T1000 (cell line): ENCODE measurements around the gene PTPRN2.
"Not testable (repeated sequence)": the region's sequence is repeated elsewhere in the genome, so short reads cannot be mapped to it uniquely, and the experiment has no call there.

ENCODE experiments used
- DNase-seq: peaks from one replicate; lab custom pipeline; 2025; ENCODE audit warnings: mixed read lengths; lab: John Stamatoyannopoulos, UW

PTPRN2 gene

DNA sequence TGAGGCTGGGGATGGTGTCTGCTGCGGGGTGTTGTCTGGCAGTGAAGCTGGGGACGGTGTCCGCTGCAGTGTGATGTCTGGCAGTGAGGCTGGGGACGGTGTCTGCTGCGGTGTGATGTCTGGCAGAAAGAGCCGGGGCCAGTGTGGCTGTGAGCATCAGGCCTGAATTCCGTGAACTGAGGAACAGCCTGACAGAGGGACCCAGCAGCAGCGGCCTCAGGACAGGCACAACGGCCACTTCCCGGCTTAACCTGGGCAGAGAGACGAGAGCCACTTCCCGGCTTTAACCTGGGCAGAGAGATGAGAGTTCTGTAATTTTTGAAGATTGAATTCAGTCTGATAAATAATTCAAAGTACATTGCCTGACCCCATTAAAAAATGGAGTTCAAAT, 321.2 kb downstream of the PTPRN2 start:
- no peak for DNase-seq

DNA sequence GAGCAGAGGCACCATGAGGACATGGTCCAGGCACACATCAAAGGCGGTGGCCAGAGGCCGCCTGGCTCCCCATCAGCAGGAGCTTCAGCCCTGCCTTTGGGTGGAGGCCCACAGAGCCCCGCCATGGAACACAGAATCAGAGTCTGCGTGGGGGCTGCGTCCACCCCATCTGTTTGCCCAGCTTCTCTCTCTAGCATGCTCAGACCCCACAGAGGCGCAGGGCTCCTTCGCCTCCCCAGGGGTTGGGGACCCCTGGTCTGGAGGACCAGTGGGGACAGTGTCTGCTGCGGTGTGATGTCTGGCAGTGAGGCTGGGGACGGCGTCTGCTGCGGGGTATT, 321.9 kb downstream of the PTPRN2 start:
- no peak for DNase-seq

DNA sequence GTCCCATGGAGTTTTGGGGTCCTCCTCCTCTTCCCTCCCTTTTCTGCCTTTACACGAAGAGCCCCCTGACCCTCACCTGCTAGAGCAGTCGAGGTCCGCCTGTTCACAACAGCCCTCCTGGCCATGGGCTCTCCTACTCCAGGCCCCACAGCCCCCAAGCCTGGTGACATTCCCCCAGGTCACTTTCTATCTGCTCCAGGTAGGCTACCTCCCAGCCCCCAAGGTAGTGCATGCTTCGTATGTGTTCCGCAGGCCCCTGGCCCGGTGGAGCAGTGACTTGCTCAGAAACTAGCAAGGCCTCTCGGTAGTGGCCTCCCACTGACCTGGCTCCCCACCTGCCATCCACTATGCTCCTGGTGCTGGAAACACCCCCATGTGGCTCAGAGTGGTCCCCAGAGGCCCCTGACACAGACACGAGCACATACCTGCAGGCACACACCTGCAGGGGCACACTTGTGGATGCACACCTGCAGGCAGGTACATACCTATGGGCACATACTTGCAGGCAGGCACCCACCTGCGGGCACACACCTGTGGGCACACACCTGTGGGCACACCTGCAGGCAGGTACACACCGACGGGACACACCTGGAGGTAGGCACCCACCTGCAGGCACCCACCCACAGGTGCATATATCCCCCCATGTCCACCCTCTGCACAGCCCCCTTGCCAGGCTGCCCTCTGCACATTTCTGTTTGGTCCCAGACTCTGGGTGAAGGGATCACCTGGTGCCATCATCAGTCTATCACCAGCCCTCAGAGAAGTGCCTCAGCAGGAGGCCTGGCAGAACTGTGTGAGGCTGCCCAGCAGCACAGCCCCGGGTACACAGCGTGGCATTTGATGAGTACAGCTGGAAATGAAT, 322.5 kb downstream of the PTPRN2 start:
- DNase-seq = no peak

DNA sequence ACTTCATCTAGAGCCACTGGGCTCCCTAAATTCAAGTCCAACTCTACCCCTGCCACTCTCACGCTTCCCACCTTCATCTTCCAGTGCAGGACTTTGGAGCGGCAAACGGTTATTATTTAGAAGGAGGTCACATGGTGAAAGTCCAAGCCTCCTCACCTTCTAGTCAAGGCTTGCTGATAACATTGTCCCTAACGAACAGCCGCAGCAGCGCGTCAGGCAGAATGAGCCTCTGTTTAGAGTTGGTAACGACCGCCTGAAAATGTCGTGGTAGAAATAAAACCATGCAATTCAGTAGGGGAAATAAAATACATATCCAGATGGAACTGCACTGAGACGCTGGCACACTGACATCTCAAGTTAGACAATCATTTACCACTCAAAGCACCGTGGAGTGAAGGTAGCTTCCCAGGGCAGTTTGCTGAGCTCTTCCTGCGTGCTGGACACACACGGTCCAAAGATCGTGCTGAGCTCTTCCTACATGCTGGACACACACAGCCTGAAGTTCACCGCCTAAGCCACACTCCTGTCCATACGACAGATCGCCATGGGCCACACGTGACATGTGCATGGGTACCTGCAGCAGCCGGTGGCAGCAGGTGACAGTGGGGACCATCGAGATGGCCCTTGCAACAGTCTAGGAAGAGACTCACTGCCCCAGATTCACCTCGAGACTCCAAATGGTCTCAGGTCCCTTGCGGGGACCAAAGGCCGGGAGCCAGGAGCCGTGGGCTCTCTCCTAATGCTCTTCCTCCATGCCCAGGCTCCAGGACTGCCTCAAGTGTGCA, 323.5 kb downstream of the PTPRN2 start:
- no peak for DNase-seq

DNA sequence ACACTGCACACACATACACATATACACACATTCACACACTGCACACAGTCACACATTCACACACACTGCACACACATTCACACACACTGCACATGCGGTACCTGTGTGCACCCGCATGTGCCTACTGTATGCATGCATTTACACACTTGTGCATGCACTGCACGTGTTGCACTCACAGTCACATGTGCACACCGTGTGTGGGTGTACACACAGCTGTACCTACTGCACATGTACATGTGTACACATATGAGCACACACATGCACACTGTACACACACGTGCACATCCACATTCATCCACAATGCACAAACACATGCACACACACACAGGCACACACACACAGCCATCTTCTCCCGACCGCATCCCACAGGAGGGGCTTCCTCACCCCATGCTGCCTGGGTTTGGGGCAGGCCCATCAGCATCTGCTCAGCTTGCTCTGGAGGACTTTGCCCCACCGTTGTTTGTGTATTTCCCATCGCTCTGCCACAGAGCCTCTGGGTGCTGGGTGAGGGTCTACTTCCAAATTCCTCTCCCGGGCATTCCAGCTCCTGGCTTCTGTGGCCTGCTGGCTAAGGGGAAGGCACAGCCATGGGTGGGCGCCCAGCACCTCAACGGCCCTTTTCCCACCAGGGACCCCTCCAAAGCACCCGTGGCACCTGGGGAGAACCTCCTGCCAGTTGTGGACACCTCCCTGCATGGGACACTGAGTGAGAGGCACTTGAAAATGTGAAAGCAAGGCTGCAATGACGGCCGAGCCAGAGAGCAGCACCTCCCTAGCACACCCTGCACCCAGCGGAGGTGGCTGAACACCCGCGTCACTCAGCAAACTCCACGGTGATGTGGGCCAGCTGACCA, 324.3 kb downstream of the PTPRN2 start:
- DNase-seq = no peak

DNA sequence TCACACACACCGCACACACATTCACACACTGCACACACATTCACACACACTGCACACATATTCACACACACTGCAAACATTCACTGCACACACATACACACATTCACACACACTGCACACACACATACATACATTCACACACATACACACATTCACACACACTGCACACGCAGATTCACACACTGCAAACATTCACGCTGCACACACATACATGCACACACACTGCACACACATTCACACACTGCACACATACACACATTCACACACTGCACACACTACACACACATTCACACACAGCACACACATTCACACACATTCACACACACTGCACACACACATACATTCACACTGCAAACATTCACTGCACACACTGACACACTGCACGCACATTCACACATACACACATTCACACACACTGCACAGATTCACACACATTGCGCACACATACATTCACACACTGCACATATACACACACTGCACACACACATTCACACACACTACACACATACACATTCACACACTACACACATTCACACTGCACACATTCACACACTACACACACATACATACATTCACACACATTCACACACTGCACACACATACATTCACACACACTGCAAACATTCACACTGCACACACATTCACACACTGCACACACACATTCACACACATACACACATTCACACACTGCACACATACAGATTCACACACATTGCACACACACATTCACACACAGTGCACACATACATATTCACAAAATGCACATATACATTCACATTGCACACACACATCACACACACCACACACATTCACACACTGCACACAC, 325.1 kb downstream of the PTPRN2 start:
- DNase-seq = no peak

DNA sequence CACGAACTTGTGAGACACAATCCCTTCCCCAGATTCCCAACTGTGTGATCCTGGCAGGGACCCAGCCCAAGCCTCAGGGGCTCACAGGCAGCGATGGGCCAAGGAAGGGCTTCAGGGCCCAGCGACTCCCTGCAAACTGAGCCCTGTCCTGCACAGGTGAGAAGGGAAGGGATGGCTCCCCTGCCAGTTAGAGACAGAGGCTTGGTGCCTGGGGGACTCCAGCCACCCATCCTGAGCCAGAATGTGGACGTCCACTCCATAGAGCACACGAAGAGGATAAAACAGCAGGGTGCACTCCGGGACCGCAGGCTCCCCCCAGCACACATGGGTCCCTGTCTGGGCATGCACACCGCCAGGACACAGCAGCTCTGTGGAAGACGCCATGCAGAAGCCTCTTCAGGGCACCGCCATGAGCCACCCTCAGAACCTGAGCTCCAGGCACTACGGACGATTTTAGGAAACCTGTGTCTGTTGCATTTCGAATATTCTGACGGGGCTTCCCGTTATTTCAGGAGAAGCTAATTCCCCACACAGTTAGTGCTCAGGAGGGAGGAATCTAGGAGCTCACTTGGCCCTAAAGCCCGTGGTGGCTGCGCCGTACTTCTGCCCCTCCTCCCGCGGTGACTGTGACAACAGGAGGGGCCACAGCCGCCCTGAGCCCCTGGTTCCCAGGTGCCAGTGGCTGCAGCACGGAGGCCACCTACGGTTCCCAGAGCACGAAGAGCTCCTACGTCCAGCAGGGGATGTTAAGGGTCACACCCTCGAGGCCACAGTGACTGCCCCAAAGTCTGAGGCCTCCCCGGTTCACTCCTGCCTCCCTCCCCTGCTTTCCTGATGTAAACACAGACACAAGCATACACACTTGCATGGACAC, 326.0 kb downstream of the PTPRN2 start:
- no peak for DNase-seq

DNA sequence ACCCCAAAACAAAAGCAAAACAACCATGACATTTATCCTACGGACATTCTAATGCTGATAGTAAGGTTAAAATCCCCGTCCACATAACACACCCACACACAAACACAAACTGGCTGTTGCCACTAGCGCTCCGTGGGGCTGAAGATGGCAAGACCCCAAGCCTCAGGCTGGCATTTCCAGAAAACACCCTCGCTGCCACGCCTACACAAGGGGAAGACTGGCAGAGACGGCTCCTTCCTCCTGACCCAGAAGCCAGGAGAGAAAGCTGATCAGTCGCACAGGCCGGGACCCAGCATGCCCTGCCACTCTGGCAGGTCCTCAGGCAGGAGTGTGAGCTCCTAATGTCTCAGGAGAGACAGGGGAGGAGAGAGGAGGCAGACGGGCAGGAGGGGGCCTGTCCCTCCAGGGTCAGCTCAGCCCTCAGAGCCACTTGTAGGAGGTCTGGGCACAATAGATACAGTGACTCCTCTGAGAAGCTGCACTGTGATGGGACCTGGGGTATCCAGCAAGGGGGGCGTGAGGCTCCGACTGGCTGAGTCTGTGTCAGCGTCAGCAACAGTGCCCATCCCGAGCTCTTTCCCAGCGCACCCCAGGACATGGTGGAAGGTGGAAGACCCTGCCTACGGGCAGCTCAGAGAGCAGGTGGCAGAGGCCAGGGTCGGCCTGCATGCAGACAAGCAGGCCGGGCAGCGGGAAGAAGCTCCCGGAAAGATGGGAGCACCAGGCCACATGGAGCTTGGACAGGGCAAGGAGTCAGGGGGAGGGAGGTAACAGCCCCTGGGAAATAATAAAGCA, 326.9 kb downstream of the PTPRN2 start:
- no peak for DNase-seq

DNA sequence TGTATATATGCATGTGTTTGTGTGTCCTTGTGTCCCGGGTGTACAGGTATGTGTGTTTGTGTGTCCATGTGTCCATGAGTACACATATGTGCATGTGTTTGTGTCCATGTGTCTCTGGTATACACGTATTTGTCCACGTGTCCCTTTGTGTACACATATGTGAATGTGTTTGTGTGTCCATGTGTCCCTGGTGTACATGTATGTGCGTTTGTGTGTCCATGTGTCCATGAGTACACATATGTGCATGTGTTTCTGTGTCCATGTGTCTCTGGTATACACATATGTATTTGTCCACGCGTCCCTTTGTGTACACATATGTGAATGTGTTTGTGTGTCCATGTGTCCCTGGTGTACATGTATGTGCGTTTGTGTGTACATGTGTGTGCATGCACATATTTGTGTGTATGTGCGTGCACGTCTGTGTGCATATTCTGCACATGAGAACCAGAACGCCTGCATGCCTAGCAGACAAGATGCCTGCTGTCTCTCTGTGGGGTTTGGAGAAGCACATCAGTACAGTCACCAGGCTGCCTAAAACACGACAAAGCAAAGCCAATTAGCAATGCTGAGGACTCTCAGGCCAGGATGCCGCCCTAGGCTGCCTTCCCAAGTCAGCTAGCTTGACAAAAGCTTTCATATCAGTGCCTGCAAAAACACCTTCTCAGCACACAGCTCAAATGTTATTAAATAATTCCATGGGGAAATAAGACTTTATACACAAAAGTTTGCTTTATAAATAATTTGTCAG, 327.8 kb downstream of the PTPRN2 start:
- DNase-seq = no peak

DNA sequence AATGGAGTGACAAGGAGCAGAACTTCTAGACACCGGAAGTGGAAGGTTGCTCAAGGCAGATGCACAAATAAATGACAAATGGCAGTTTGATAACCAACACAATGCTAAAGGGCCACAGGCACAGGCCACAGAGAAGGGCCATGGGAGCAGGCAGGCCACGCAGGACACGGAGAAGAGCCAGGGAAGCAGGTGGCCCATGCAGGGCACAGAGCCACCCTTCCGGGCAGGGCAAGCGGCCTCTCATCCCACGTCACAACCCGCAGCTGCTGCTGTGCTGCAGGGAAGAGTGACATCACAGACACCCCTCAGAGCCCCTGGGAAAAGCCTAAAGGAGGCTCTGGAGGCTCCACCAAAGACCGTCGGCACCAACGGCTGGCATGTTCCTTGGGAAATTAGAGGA, 328.5 kb downstream of the PTPRN2 start:
- DNase-seq = no peak

DNA sequence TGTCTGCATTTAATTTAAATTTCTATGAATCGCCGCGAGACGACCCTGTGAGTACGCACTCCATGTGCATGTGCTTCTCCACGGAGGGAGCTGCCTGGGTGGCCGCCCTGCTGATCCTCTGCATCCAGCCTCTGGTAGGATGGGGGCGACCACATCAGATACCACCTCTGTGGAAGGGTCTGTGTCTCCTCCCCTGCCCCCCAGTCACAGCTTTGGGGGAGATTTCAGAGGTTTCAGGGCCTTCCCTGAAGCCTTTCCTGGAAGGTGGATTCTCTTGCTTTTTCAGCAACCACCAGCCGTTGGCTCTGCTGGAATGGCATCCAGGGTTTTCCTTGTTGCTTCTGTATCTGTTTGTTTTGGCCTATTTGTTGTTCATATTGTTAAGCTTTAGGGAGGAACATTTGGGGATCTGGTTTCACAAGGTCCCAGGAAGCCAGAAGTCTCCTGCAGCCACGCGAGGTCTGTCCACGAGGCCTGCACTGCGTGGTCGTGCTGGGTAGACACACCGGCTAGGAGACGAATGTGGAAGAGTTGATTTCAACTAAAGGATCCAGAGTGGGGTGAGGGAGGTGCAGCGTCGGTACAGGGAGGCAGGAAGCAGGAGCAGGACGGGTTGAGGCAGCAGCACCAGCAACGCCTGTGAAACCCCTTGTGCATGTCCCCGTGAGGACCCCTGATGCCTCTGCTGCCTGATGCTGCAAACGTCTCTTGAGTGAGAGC, 329.1 kb downstream of the PTPRN2 start:
- no peak for DNase-seq

DNA sequence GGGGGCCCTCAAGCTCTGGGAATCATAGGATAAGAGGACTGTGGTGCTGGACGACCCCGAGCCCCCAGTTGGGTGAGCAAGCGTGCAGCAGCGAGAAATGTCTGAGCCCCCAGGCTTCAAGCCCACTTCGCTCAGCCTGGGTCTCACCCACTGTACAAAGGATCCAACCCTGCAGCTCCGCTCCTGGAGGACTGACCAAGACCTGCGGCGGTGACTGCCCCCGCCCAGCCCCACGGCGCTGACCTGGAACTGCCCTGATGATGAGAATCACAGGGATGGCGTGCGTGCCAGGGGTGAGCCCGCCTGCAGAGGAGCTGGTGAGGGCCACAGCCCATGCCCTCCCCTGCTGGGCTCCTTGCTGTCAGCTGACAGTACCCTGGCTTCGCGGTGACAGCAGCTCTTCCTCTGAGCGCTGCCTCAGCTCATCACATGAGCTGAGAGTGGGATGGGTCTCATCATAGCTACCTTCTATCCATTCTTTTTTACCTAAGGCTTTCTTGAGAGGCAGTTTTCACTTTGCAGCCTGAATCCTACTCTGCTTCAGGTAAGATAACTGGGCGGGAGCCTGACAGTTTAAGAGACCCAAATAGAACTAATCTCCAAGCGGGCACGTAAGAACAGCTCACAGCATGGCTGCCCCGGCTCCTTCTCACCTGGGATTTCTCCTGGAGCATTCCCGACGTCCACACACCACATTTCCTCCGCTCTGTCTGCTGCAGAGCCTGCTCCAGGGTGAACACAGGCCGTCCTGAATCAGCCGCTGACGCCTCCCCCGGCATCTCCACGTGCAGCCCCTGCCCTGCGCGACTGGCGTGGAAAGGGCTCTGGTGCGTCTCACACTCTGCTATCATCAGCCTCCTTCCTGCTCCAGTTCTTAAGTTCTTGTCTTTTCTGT, 329.9 kb downstream of the PTPRN2 start:
- DNase-seq = no peak

DNA sequence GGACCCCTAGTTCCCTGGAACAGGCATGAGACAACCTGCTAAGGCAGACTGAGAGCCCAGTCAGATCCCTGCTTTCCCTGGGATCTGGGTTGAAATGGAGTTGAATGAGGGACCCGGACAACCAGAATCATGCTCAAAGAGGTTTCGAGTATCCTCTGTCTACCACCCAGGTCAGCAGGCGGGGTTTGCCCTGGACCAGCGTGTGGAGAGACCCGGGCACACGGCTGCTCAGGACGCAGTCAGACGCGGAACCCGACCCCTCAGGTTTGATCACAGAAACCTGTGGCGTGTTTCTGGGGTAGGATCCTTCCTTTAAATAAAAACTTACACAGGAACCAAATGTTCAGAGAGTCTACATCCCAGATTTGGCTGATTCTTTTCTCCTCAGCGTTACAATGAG, 330.6 kb downstream of the PTPRN2 start:
- DNase-seq = no peak

DNA sequence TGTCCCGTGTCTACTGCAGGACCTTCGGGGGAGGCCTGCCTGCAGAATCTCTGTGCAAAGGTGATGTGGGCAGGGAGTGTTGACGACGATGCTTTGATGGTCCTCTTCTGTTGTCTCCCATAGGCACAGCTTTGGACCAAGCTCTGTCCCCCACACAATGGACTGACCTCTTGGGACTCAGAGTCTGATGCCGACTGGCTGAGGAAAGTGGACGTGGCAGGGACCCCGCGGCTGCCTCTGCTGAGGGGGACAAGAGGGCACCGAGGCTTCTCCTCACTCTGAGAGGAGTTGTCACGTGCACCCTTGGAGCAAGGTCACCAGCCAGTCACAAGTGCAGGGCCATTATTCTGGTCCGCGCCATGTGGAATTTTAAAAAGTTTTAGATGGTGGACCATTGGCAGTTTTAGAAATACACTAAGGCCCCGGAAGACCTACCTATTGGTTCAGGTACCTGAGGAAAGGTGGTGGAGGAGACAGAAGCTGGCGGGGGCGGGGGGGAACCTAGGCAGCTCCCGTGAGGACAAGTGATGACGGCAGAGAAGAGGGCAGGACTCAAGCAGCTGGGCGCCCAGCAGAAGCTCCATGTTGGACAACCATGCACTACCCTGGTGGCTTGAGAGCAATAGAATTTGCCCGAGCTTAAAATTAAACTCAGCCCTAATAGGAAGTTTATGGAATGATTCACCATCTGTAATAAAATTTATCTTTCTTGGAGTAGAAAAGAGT, 331.4 kb downstream of the PTPRN2 start:
- no peak for DNase-seq

DNA sequence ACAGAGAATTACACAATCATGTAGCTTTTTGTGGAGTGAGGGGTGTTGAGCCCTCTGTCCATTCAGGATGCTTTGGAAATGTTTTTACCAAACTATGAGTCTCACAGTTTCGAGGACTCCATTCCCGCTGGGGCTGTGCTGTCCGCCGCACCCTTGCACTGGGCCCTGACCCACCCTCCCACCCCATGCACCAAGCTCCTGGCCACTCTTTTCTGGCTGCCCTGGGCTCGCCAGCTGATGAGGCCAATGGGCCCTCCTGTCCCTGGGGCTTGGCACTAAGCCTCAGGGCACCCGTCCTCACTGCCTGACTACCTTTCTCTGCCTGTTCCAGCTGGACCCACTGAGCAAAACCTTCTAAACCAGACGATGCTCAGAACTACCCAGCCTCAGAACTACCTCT, 332.1 kb downstream of the PTPRN2 start:
- DNase-seq = no peak

DNA sequence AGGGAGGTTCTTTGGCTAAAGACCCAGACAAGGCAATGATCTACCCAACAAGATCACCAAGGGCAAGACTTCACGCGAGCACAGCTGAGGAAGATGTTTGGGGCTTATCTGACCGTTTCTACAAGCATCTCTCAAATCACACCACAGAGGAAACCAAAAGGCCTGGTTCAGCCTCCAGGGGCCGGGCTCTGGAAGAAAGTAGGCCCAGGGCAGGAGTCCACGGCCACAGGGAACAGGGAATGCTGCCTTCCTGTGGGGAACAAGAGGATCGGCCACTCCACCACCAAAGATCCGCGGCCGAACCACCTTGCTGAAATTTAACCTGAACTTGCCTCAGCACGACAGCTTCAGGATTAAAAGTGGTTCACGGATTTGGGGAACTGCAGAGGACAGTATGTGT, 332.5 kb downstream of the PTPRN2 start:
- DNase-seq = no peak

DNA sequence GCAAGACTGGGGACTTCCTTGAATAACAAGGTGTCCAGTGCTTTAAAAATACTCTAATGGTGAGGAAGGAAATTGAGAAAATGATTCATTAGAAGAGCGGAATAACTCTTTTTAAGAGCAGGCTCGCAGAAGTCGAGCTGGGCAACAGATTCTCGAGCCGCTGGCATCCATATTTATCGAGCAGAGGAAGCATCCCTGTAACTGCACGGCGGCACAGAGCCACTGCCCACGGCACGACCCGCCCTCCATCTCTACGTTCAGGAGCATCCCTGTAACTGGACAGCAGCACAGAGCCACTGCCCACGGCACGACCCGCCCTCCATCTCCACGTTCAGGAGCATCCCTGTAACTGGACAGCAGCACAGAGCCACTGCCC, 334.0 kb downstream of the PTPRN2 start:
- DNase-seq = not testable (repeated sequence)
